GM19035 (cell line): ENCODE data around the gene KIF21B.

ENCODE experiments used
- ATAC-seq: cut with Tn5 transposase; IDR thresholded peaks from one replicate; pipeline ENCODE4 v1.9.1; 2021; ENCODE audit not compliant: unreplicated experiment

The KIF21B gene, protein sequence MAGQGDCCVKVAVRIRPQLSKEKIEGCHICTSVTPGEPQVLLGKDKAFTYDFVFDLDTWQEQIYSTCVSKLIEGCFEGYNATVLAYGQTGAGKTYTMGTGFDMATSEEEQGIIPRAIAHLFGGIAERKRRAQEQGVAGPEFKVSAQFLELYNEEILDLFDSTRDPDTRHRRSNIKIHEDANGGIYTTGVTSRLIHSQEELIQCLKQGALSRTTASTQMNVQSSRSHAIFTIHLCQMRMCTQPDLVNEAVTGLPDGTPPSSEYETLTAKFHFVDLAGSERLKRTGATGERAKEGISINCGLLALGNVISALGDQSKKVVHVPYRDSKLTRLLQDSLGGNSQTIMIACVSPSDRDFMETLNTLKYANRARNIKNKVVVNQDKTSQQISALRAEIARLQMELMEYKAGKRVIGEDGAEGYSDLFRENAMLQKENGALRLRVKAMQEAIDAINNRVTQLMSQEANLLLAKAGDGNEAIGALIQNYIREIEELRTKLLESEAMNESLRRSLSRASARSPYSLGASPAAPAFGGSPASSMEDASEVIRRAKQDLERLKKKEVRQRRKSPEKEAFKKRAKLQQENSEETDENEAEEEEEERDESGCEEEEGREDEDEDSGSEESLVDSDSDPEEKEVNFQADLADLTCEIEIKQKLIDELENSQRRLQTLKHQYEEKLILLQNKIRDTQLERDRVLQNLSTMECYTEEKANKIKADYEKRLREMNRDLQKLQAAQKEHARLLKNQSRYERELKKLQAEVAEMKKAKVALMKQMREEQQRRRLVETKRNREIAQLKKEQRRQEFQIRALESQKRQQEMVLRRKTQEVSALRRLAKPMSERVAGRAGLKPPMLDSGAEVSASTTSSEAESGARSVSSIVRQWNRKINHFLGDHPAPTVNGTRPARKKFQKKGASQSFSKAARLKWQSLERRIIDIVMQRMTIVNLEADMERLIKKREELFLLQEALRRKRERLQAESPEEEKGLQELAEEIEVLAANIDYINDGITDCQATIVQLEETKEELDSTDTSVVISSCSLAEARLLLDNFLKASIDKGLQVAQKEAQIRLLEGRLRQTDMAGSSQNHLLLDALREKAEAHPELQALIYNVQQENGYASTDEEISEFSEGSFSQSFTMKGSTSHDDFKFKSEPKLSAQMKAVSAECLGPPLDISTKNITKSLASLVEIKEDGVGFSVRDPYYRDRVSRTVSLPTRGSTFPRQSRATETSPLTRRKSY (N-terminal part only)

GRCh38 chr1:201023517-201023902, at the start of gene KIF21B:
Gene KIF21B (minus strand): TSS chr1:201023714. CDS start chr1:201023383, 331 bp downstream.
- peak; percentile 61 for ATAC-seq

DNA sequence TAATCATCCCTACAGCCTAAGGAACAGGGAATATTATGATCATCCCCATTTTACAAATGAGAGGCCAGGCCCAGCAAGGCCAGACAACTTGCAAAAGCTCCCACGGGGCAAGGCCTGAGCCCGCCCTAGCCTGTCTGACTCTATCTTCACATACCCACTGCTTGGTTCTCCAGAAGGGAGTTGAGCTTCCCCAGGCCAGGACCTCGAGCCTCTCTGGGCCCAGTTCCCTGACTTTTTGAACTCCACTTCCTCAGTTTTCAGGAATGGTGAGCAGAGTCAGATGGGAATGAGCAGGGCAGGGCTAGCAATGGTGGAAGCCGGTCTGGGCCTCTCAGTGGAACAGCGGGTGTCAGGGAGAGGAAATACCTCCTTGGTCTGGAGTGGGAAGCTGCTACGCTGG, 49.4 kb upstream of the KIF21B start:
- ATAC-seq, result no peak

DNA sequence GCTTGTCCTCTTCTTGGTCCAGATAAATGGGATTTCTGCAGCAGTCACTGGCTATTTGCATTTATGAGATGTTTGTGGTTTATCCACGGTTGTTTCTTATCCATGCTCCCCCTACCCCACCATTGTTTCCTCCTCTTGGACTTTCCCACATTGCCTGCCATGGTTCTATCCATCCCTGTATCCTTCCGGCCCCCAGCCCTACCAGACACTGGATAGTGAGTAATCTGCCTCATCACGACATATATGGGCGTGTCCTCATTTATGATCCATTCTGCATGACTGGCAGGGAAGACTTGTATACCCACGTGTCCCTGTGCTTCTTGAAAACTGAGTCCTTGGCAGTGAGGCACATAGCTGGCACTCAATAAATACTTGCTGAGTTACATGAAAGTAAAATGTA, 48.6 kb upstream of the KIF21B start:
- no peak for ATAC-seq

GRCh38 chr1:201069636-201070035, 46.1 kb upstream of the KIF21B start:
- ATAC-seq, result no peak

- no peak for ATAC-seq
Measured at GRCh38 chr1:201068976-201069375, 45.5 kb upstream of the KIF21B start.

- ATAC-seq, result no peak
Measured at GRCh38 chr1:201066986-201067385, 43.5 kb upstream of the KIF21B start.

DNA sequence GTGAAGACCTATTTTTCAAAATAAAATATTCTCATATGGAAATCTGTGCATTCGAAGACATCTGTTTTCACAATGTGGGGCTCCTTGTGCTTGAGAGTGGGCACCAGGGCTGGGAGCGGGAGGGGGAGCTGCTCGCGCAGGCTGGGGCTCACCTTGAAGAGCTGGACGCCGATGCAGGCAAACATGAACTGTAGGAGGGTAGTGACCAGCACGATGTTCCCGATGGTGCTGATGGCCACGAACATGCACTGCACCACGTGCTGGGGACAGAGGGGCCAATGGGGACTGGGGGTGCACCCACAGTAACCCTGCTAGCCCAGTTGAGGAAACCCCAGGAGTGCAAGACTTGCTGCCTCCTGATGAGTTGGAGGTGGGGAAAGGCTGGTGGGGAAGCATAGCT, 42.2 kb upstream of the KIF21B start:
- no peak for ATAC-seq

GRCh38 chr1:201064806-201065205, 41.3 kb upstream of the KIF21B start:
- ATAC-seq, result no peak

- no peak for ATAC-seq
Measured at GRCh38 chr1:201063145-201063544, 39.6 kb upstream of the KIF21B start.

DNA sequence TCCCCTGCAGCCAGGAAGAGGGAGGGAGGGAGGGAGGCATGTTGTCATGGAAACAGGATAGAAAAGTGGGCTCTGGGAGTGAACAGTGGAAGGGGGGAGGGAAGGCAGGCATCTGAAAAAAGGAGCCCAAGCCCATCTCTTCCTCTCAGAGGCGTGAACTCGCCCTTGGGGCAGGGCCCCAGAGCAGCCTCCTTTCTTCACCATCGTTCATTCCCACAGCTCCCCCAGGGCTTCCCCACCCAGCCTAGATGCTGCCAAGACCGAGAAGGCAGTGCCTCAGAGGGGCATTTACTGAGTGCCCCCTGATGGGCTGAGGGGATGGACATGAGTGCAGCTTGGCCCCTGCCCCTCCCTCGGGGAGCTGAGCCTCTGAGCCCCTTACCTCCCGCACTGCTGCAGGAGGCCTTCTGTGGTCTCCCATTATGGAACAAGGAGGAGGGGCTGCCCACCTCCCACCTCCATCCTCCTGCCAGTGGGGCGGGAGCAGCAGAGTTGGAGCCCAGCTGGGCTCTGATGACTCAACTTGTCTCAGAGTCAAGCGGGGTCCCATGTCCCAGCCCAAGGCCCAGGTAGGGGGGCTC, 39.1 kb upstream of the KIF21B start:
- ATAC-seq, result no peak

DNA sequence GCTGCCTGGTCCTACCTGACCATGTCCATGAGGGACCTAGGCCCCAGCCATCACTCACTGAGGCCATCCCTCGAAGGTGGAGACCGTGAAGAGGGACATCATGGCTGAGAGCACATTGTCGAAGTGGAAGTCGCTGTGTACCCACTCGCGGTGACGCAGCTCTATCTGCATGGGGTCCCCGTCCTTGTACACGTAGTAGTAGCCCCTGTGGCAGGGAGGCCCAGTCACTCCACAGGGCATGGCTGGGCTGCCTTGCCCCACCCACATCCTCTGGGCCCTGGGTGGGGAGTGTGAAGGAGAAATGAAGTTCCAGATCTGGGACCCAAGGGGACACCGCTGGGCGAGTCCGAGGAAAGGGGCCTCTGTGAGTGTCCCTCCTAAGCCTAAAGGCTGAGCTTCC, 38.4 kb upstream of the KIF21B start:
- ATAC-seq, result no peak

GRCh38 chr1:201061049-201061448, 37.5 kb upstream of the KIF21B start:
- no peak for ATAC-seq

DNA sequence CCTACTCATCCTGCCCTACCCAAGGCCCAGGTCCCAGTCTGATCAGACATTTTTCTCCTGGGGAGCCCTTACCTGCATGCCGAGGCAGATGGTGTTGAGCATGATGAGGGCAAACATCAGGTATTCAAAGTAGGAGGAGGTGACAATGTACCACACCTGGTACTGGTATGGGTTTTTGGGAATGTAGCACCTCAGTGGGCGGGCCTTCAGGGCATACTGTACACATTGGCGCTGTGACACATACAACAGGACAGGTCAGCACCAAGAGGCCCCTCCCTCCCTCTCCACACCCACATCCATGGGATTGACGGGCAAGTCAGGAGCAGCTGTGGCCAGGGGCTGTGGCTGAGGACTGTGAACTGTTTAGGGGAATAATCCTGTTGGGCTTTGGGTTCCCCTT, 37.1 kb upstream of the KIF21B start:
- ATAC-seq, result no peak

DNA sequence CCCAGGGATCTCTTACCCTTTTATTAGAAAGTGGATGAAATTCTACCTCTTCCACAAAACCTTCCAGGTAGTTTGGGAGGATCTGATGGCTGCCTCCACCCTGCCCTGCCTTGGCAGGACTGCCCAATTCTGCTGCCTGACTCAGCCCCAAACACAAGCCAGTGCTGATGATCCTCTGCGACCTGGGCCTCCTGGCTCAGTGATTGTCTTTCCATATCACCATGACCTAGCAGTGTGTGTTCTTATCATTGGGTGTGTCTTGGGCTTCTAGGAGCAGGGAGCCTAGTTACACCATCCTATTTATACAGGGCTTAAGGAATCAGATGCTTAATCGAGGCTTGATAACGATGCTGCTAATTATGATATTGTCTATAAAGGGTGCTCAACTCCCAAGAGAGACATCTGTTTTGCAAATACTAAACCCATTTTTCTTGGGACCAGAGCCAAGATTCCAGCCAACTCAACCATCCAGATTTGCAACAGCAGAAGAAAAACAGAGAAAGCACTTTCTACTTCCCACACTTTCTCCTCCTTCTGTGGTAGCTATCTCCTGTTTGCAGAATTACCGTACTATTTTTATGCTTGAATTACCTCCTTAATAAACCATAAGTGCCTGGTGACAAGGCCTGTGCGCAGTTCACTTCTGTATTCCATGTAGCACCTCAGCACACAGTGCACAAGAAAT, 36.5 kb upstream of the KIF21B start:
- no peak for ATAC-seq

GRCh38 chr1:201059401-201059800, 35.9 kb upstream of the KIF21B start:
- ATAC-seq, result no peak

DNA sequence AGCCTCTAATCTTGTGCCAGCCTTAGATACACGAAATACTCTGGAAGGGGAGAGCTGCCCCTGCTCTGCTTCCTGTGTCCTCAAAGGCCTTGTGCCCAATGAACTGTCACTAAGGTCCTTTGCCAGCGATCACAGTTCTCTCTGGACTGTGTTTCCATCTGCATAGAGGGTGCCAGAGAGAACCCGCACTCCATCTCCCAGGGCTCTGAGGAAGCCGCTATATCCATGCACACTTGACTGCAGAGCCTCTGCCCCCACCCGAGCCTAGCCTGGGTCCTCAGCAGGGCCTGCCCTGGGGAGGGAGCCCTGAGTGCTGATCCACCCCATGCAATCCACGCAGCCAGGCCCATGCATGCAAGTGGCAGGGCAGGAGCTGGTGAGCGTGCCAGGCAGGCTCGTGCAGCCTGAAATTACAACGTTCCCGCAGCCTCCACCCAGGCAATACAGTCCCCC, 30.6 kb upstream of the KIF21B start:
- no peak for ATAC-seq

DNA sequence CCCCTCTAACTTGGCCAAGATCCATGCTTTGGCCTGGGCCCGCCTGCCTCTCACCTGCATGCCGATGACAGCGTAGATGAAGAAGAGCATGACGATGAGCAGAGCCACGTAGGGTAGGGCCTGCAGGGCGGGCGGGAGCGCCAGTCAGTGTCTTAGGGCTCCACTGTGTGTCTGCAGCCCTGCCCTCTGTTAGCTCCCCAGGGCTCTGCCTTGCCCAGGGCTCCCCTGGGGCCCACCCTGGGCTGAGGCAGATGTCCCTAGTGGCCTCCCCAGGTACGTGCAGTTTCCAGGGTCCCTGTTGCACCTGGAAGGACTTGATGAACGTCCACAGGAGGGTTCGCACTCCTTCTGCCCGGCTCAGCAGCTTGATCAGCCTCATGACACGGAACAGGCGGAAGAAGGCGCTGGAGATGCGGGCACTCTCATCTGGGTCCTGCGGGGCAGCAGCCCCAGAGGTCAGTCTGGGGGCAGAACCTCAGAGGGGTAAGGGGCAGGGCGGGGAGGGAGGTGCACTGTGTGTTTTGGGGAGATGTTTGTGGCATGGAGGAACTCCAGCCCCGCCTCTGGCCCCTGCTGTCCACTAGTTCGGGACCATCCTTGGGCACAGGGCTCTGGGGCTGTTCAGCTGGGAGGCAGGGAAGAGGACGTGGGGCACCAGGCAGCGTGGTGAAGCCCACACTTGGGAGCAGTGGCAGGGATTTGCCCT, 29.8 kb upstream of the KIF21B start:
- no peak for ATAC-seq

GRCh38 chr1:201051399-201051798, 27.9 kb upstream of the KIF21B start:
- ATAC-seq, result no peak

DNA sequence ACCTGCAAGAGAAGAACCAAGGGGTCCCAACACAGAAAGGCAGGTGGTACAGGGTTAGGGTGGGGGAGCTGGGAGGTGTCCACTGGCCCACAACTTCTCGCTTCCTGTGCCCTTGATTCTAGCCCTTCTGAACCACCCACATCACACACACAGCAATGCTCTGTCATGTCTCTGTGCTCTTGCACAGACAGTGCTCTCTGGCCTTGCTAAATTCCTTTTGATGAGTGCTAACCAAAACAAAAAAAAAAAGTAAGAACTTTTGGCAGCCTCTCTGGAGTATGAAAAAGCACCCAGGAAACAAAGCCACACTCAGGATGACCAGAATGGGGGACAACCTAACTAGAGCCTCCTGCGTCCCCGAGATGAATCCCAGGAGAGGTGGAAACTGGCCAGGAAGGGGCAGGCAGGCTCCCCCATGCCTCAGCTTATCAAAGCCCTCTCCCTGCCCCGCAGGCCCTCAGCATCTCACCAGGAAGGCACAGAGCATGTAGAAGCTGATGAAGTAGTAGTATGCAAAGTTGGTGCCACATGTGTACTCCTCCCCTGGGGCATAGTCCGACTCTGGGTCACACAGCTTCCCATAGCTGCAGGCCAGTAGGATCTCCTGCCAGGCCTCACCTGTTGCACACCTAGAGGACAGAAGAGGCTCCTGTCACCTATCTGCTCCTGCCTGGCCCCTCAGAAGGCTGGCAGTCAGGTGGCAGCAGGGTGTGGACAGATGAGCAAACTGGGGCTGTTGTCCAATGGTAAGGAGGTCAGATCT, 27.2 kb upstream of the KIF21B start:
- ATAC-seq, result no peak
